DLD1 (cell line): Measurements from ENCODE around the gene PUS3.
"Not testable (repeated sequence)": the region's sequence is repeated elsewhere in the genome, so short reads cannot be mapped to it uniquely, and the experiment has no call there.

Source experiments
- in situ Hi-C: cut with HindIII; loops from 2 replicates; pipeline ENCODE4 v1.10.0; 2017; ENCODE audit warnings: low sequenced_read_pairs

PUS3 gene

DNA sequence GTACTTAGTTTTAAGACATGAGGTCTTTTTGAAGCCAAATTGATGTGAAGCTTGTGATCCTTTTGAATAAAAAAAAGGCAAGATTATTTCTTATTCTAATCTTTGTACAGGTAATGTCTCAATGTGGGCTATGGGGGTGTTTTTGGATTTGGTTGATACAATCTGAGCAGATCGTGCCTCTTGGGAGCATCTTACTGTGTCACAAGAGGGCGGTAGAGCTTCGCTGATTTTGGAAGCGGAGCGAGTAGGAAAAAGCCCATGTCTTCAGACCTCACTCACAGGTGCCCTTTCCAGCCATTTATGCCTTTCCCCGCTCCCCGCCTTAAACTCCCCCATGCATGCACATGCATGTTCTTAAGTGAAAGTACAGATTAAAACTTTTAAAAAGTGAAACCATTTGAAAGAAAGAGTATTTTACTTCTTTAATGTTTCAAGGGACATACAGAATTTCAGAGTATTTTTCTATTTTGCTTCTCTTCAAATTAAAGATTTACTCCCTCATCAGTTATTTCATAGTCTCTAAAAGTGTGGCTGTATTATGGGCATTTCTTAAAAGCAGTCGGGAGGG is 20.1 kb upstream of the PUS3 start:
- in situ Hi-C loops, result no loop called here

DNA sequence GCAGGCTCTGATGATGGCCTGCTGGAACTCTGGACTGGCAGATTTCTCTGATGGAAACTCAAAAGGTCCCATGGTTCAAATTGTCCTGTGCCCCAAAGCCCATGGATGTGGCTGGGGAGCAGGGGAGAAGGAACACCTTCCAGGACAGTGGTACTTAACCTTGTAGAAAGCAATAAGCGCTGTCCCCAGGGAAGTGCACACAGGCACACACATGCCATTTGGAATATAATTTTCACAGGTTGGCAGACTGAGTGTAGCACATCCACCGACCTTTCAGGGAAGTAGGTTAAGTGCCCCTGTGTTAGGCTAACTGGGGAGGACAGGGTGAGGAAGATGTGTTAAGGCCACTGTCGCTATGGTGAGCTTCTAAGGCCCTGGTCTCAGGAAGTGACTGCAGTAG is 19.1 kb upstream of the PUS3 start:
- in situ Hi-C loops, result no loop called here

- in situ Hi-C loops, result no loop called here
Observed at GRCh38 chr11:125921042-125921441, 18.0 kb upstream of the PUS3 start.

DNA sequence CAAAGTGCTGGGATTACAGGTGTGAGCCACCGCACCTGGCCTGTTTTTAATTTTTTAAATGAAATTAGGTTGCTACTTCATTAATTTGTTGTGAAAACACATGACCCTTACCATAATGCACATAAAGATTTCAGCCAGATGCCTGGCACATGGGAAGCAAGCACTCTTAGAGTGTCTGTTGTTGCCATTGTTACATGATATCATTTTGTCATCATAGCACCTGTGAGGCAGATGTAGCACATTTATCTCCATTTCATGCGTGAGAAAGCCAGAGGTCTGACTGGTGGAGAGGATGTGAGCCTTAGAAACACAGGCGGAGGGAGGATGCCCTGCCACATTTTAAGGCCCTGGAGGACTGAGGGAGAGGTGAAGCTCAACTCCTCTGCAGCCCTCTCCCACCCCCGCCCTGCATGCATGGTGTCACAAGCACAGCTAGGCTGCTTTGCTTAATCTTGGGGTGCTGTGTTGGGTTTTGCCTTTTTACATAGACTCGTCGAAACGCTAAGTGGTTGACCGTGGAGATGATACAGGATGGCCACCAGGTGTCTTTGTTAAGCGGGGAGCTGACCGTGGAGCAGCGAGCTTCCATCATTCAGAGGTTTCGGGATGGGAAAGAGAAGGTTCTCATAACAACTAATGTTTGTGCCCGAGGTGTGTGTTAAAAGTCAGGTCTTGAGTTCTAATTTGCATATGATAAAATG is 15.3 kb upstream of the PUS3 start:
- in situ Hi-C loops, result no loop called here

- in situ Hi-C loops, result no loop called here
Observed at GRCh38 chr11:125916683-125917347, 13.8 kb upstream of the PUS3 start.

DNA sequence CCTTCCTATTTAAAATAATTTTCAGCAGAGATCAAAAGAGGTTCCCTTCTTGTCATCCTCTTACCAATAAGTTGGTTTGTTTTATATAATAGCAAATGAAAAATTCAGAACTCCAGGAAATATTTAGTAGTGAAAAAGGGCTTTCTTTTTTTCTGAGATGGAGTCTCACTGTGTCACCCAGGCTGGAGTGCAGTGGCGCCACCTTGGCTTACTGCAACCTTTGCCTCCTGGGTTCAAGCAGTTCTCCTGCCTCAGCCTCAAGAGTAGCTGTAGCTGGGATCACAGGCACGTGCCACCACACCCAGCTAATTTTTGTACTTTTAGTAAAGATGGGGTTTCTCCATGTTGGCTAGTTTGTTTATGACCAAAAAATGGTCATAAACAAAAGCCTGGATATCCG is 11.6 kb upstream of the PUS3 start:
- in situ Hi-C loops, result not testable (repeated sequence)

- in situ Hi-C loops, result no loop called here
Observed at GRCh38 chr11:125910226-125910849, 7.3 kb upstream of the PUS3 start.

DNA sequence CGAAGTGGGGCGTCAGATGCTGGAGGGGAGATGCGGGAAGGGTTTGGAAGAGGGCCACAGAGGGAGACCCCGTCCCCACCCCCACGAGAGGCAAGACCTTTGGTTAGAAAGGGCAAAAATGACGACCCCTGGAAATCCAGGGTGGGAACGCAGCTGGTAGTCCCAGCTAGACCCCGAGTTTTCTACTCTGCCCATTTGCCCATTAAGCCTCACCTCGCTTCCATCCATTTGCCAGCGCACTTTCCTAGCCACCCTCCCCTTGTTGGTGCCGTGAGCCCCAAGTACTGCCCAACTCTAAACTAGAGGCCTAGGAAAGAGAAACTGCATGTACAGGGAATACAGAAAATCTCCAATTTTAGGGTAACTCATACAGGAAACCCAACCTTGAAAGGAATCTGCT is 1.7 kb upstream of the PUS3 start:
- in situ Hi-C loops, result no loop called here

- in situ Hi-C loops, result no loop called here
Observed at GRCh38 chr11:125903711-125904659, 979 bp upstream of the PUS3 start, which contains the start of gene DDX25. TSS of gene DDX25 (plus strand) at chr11:125904508. CDS start at chr11:125904518, 10 bp downstream.

DNA sequence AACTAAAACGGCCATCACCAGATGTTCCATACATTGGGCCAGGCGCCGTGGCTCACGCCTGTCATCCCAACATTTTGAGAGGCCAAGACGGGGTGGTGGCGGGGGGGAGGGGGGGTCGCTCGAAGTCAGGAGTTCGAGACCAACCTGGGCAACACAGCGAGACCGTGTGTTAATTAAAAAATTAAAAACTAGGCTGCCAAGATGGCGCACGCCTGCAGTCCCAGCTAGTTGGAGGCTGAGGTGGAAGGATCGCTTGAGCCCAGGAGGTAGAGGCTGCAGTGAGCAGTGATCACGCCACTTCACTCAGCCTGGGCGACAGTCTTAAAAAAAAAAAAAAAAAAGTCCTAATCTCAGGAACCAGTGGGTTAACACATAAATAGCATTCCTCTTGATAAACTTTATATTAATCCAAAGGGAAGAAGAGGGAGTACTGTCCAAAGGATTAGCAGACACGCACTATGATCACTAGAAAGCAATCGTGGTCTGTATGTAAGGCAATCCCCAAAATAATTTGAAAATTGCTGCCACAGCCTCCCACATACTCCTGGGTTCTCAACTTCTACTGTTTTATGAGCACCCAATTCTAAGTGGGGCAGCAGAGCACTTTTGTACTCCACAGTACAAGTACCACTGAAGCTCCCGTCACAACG is 604 bp downstream of the PUS3 start:
- in situ Hi-C loops, result no loop called here

GRCh38 chr11:125901872-125902271 is 1.1 kb downstream of the PUS3 start:
- in situ Hi-C loops, result no loop called here

GRCh38 chr11:125892994-125893393 is 10.0 kb downstream of the PUS3 start:
- in situ Hi-C loops, result no loop called here

DNA sequence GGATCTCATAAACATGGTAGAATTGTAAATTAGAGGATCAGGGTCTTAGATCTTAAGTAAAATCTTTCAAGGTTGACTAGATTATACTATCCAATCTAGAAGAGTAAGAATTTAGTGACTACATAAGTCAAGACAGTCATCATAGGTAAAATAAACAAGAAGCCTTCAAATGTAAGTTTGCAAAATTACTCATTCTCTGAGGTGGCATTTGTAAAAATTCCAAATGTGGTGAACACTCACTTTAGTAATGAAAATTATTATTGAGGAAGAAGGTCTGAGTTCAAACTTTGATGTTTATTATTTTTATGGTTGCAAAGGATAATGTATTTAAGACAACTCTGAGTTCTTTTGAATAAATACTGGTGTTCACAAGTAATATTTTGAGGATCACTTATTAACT is 10.9 kb downstream of the PUS3 start:
- in situ Hi-C loops, result no loop called here

- in situ Hi-C loops, result no loop called here
Observed at GRCh38 chr11:125890447-125891100, 12.4 kb downstream of the PUS3 start.

DNA sequence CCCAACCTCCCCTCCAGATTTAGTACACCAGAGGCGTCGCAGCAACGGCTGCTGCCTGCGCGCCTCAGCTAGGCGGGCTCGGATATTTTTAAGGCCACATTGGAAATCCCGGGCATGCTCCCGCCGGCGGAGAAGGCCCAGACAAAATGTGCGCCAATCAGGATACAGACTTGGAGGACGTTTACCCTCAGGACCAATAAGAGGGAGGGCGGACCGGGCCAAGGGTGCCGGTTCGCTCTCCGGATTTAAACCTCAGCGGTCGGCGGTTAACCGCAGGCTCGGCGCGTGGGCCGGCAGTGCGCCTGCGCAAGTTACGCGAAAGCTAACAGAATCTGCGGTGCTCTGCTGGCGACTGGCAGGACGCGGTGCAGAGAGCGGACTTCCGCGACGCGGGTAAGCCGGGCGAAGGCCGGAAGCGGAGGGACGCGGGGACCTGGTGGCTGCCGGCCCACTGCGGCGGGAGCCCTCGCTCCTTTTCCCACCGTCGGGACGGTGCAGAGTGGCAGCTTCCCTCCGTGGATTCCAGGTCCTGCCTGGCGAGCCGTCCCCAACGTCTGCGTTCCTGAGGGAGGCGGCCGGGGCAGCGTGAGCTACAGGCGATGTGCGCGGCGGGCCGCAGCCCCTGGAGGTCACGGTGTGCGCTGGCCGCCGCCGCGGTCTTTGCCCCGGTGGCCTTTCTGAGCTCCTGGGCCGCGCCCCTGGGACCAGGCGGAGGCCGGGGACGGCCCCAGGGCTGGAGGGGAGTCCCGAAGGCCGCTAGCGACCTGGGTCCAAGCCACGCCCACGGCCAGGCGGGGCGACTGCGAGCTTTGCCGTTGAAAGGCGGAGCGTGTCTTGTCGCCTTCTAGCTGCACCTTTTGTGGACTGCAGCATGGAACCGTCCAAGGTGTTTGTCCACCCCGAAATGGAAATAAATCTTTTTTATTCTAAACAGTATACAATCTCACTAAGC is 15.4 kb downstream of the PUS3 start, which contains the start of gene HYLS1:
HYLS1 (plus strand) TSS at position 296 of the 952 bp plus-strand sequence. CDS start 11,701 bp downstream, outside the sequence.
- in situ Hi-C loops, result no loop called here

DNA sequence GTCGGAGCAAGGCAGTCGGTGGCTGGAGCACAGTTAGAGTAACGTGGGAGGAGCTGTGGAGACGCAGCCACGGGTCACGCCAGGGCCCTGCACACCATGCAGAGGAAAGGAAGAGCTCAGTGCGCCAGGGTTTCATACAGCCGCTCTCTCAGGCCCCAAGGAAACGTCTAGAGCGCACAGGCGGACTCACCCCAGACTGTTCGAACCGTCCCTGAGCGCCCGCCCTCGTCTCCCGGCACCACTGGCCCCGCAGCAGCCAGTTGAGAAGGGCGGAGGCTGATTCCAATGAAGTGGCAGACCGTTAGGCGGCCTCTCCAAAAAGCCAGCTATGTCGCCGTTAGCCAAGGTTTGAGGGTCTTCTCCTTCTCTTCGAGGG is 16.0 kb downstream of the PUS3 start:
- in situ Hi-C loops, result no loop called here

- in situ Hi-C loops, result no loop called here
Observed at GRCh38 chr11:125883375-125883774, 19.6 kb downstream of the PUS3 start.

- in situ Hi-C loops, result no loop called here
Observed at GRCh38 chr11:125881291-125881690, 21.7 kb downstream of the PUS3 start.
